ENCODE measurements around the gene FXYD1. TPM values are rescaled to one million over a fixed set of nuclear protein-coding genes. Genes with fewer than 3 reads are reported as not detected.
"Not testable (repeated sequence)": the region's sequence is repeated elsewhere in the genome, so short reads cannot be mapped to it uniquely, and the experiment has no call there.

FXYD1 gene
- total and polyA plus RNA-seq, 3 experiments from 2014 or later: 0.79 TPM; not detected in 2

DNA sequence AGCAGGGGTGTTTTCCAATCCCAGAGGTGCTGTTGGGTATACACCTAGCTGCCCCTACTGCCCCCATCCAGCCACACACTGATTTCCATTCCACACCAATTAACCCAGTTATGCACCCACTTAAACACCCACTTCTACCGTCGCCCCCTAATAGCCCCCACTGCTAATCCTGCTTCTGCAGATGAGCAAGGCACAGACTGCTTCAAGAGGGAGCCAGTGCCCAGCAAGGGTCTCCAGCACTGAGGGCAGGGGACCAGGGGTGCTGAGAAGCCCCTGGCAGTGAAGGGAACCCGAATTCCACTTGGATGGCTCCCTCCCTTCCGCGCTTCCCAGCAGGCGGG is 5.6 kb downstream of the FXYD1 start:
- peaks cover 3 to 10% of the 10 kb centered on the region in 2 donors for H3K27me3 Mint-ChIP-seq
- peak overlapping the region in 6 of 7 donors; percentile 13 to 80 (median 70) for H3K4me3 Mint-ChIP-seq
- DNase-seq: no peak
- H3K36me3 Mint-ChIP-seq: no peaks in the 10 kb centered on the region
- Histone ChIP-seq H3K4me3 (ENCODE audit: low read length) (no peak overlapping the region), H3K9me3 (ENCODE audit: low read length) (no peaks in the 10 kb centered on the region), H3K27ac (ENCODE audit: low read depth, low read length) (no peak overlapping the region), H3K27me3 (ENCODE audit: insufficient read depth, low read length, poor library complexity, severe bottlenecking) (no peaks in the 10 kb centered on the region), H3K36me3 (ENCODE audit: insufficient read depth, low read length) (no peaks in the 10 kb centered on the region), H3K4me1 (ENCODE audit: insufficient read depth, low read length) (peaks cover 40% of the 10 kb centered on the region)
- CTCF ChIA-PET: interaction anchor here (1.1 to 1.5 kb wide), 2 partner anchors 9 to 10 kb away, joined by 3 to 5 read pairs; partner anchors contain the start of gene FXYD5
- no peaks in the 10 kb centered on the region for H3K9me3 Mint-ChIP-seq
- POLR2A ChIA-PET: interaction anchor here (0.8 kb wide), 1 partner anchor 70 kb away, joined by 3 read pairs; no protein-coding TSS in a partner anchor
- peak overlapping the region in 5 of 8 donors; percentile 1 to 89 (median 29) for H3K27ac Mint-ChIP-seq
- peaks cover 33 to 52% (median 40%) of the 10 kb centered on the region in 3 donors for H3K4me1 Mint-ChIP-seq

DNA sequence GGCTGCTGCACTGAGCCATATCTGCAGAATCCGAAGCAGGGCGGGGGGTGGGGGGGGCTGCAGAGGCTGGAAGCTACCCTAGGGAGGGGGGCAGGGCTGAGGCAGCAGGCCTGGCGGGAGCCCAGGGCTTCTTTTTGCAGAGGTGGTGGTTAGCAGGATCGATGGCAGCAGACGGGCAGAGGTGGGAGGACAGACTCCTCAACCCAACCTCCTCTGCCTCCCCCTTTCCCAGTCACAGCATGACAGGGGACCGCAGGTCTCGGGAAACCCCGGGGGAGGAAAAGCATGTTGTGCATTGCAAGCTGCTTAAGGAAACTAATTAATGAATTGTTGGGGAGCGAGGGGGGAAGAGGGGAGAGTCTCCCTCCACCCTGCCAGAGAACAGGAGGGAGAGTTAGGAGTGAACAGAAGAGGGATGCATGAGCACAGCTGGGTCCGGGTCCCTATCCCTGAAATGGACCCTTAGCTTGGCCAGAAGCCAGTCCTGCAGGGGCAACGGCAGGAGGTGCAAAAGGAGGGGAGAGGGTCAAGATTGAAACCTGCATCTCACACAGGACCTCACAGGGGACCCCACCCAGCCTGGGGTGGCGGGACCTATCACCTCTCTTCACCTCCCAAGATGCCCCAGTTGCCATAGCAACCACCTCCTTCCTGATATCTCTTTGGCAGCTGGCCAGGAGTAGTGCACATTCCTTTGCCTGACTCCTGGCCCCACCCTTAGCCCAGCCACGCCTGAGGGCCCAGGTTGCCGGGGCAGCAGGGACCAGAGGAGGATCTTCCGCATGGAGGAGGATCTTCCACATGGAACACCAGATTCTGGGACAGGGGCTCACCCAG is 6.2 kb downstream of the FXYD1 start:
- Histone ChIP-seq H3K4me1 (ENCODE audit: insufficient read depth, low read length) (peaks cover 40% of the 10 kb centered on the region), H3K27ac (ENCODE audit: low read depth, low read length) (no peak overlapping the region), H3K36me3 (ENCODE audit: insufficient read depth, low read length) (no peaks in the 10 kb centered on the region), H3K27me3 (ENCODE audit: insufficient read depth, low read length, poor library complexity, severe bottlenecking) (no peaks in the 10 kb centered on the region), H3K4me3 (ENCODE audit: low read length) (no peak overlapping the region), H3K9me3 (ENCODE audit: low read length) (no peaks in the 10 kb centered on the region)
- peak in 4 of 5 donors; percentile 20 to 66 (median 34) for DNase-seq
- H3K27ac Mint-ChIP-seq: peak overlapping the region; percentile 17 to 73 (median 48)
- peaks cover 3 to 10% of the 10 kb centered on the region in 2 donors for H3K27me3 Mint-ChIP-seq
- POLR2A ChIA-PET: interaction anchor here (0.6 kb wide), 1 partner anchor 779 kb away, joined by 3 read pairs; no protein-coding TSS in a partner anchor
- CTCF ChIA-PET: interaction anchor here (1.1 to 1.7 kb wide), 4 partner anchors 9 to 92 kb away, joined by 3 to 5 read pairs (median 4); partner anchors contain the start of gene FXYD5
- H3K4me1 Mint-ChIP-seq: peaks cover 33 to 52% (median 40%) of the 10 kb centered on the region in 3 donors
- peak overlapping the region in 3 of 7 donors; percentile 6 to 39 (median 13) for H3K4me3 Mint-ChIP-seq
- no peaks in the 10 kb centered on the region for H3K9me3 Mint-ChIP-seq
- H3K36me3 Mint-ChIP-seq: no peaks in the 10 kb centered on the region

DNA sequence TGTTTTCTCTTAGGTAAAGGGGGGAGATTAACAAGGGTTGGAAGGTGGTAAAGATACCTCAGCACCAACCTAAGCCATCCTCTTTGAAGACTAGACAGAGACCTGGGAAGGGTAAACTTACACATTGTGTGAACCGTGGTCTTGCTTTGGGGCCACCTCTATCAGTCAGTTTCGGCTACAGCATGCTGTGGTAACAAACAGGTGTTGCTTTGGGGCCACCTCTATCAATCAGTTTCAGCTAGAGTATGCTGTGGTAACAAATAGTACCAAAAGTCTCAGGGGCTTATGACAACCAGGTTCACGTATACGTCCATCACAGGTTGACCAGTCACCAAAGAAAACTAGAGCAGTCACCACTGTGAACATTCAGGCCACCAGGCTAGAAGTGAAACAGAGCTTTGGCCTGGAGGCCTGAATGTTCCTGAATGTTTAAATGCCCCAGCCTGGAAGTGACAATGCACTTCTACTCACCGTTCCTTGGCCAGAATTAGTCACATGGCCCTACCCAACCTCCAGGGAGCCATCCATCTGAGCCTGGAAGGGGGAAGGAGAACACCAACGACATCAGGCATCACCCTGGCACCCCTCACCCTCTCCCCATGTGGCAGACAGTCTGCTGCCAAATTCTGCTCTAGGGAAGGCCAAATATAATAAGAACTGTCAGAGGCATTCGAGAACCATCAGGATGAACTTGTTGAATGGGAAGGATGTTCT is 8.3 kb downstream of the FXYD1 start:
- Histone ChIP-seq H3K9me3 (ENCODE audit: low read length) (no peaks in the 10 kb centered on the region), H3K36me3 (ENCODE audit: insufficient read depth, low read length) (no peaks in the 10 kb centered on the region), H3K27me3 (ENCODE audit: insufficient read depth, low read length, poor library complexity, severe bottlenecking) (no peaks in the 10 kb centered on the region), H3K27ac (ENCODE audit: low read depth, low read length) (no peak overlapping the region), H3K4me3 (ENCODE audit: low read length) (no peak overlapping the region), H3K4me1 (ENCODE audit: insufficient read depth, low read length) (peaks cover 29% of the 10 kb centered on the region)
- peaks cover 22 to 38% (median 26%) of the 10 kb centered on the region in 3 donors for H3K4me1 Mint-ChIP-seq
- H3K36me3 Mint-ChIP-seq: no peaks in the 10 kb centered on the region
- CTCF ChIA-PET: interaction anchor here (1.1 to 1.7 kb wide), 2 partner anchors 65 to 67 kb away, joined by 3 to 4 read pairs; no protein-coding TSS in a partner anchor
- no peak for DNase-seq
- H3K27me3 Mint-ChIP-seq: peaks cover 0 to 3% of the 10 kb centered on the region in 2 donors
- peak overlapping the region in 1 of 7 donors; percentile 56 for H3K4me3 Mint-ChIP-seq
- no peaks in the 10 kb centered on the region for H3K9me3 Mint-ChIP-seq
- POLR2A ChIA-PET: no interaction called here
- peak overlapping the region in 5 of 8 donors; percentile 8 to 51 (median 34) for H3K27ac Mint-ChIP-seq

DNA sequence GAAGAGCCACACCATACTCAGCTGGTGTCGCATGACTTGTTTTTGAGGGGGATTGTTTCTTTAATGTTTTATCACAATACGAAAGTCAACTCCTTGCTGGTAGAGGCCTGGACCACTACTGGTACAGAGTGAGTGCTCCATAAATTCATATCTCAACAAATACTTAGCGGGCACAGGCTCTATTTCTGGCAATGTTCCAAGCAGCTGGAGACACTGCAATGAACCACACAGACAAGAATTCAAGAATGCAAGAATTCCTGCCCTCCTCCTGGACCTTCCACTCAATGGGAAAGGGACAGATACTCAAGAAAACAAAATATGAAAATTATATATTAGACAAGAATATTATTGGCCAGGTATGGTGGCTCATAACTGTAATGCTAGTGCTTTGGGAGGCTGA is 10.8 kb downstream of the FXYD1 start:
- H3K4me1 ChIP-seq (ENCODE audit: insufficient read depth, low read length): peaks cover 19% of the 10 kb centered on the region
- ChIA-PET POLR2A (no interaction called here), CTCF (interaction anchor here (1.0 kb wide), 1 partner anchor 120 kb away, joined by 3 read pairs; the partner anchor contains the start of gene USF2)
- H3K9me3 Mint-ChIP-seq: no peaks in the 10 kb centered on the region
- H3K36me3 Mint-ChIP-seq: peaks cover 0 to 4% (median 0%) of the 10 kb centered on the region in 3 donors
- no peak overlapping the region for H3K4me3 ChIP-seq (ENCODE audit: low read length)
- peaks cover 16 to 24% (median 22%) of the 10 kb centered on the region in 3 donors for H3K4me1 Mint-ChIP-seq
- no peaks in the 10 kb centered on the region for H3K9me3 ChIP-seq (ENCODE audit: low read length)
- DNase-seq: no peak
- H3K36me3 ChIP-seq (ENCODE audit: insufficient read depth, low read length): no peaks in the 10 kb centered on the region
- H3K27ac Mint-ChIP-seq: peak overlapping the region in 2 of 8 donors; percentile 38 to 61
- H3K4me3 Mint-ChIP-seq: peak overlapping the region in 1 of 7 donors; percentile 23
- no peaks in the 10 kb centered on the region for H3K27me3 Mint-ChIP-seq
- no peak overlapping the region for H3K27ac ChIP-seq (ENCODE audit: low read depth, low read length)
- H3K27me3 ChIP-seq (ENCODE audit: insufficient read depth, low read length, poor library complexity, severe bottlenecking): no peaks in the 10 kb centered on the region

DNA sequence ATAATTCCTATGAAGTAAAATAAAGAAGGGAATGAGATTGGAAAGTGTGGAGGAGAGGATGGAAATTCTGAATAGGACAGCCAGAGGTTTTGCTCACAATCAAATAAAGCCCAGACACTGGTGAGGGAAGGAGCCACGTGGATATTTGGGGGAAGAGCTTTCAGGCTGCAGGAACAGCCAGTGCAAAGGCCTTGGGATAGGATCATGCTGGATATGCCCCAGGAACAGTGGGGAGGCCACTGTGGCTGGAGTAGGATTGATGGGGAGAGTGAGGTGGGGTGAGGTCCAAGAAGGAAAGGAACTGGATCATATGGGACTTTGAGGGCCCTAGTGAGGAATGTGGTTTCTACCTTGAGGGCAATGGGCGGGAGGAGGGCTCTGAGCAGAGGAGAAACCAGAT is 11.8 kb downstream of the FXYD1 start:
- no peaks in the 10 kb centered on the region for H3K27me3 ChIP-seq (ENCODE audit: insufficient read depth, low read length, poor library complexity, severe bottlenecking)
- H3K9me3 ChIP-seq (ENCODE audit: low read length): no peaks in the 10 kb centered on the region
- Mint-ChIP-seq H3K27ac (peak overlapping the region in 5 of 8 donors; percentile 2 to 78 (median 38)), H3K4me1 (peaks cover 11 to 17% (median 13%) of the 10 kb centered on the region in 3 donors), H3K27me3 (no peaks in the 10 kb centered on the region), H3K9me3 (no peaks in the 10 kb centered on the region), H3K4me3 (peak overlapping the region in 2 of 7 donors; percentile 33 to 78), H3K36me3 (peaks cover 0 to 14% (median 0%) of the 10 kb centered on the region in 3 donors)
- no peak for DNase-seq
- ChIA-PET CTCF (interaction anchor here (1.0 kb wide), 1 partner anchor 119 kb away, joined by 3 read pairs; the partner anchor contains the start of gene USF2), POLR2A (no interaction called here)
- H3K4me3 ChIP-seq (ENCODE audit: low read length): no peak overlapping the region
- H3K4me1 ChIP-seq (ENCODE audit: insufficient read depth, low read length): peaks cover 11% of the 10 kb centered on the region
- no peaks in the 10 kb centered on the region for H3K36me3 ChIP-seq (ENCODE audit: insufficient read depth, low read length)
- H3K27ac ChIP-seq (ENCODE audit: low read depth, low read length): no peak overlapping the region

DNA sequence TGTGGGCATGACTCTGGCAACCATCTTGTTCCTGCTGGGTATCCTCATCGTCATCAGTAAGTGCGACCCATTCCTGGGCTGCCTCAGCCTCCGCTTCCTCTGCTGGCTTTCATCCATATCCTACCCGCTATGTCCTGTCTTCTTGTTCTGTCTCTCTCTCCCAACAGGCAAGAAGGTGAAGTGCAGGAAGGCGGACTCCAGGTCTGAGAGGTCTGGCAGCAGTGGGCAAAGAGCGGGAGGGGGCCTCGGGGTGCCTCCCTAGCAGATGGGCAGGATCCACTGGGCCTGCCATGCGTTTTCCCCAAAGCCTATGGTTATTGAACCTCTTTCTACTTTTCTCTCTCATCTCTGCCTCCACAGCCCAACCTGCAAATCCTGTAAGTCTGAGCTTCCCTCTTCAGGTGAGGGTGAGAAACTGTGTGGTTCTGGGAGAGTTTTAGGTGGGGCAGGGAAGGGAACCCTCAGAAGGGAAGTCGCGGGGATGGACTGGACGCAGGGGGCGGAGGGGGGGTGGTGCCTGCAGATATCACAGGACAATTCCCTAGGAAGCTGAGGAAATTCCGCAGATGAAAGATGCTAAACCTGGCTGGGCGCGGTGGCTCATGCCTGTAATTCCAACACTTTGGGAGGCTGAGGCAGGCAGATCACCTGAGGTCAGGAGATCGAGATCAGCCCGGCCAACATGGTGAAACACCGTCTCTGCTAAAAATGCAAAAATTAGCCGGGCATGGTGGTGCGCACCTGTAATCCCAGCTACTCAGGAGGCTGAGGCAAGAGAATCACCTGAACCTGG is 12.8 kb downstream of the FXYD1 start:
- POLR2A ChIA-PET: interaction anchor here (4.9 kb wide), 1 partner anchor 9 kb away, joined by 34 read pairs; the partner anchor contains the start of gene FXYD7
- DNase-seq: no peak
- peak overlapping the region in 2 of 8 donors; percentile 16 to 83 for H3K27ac Mint-ChIP-seq
- Histone ChIP-seq H3K4me3 (ENCODE audit: low read length) (no peak overlapping the region), H3K4me1 (ENCODE audit: insufficient read depth, low read length) (peaks cover 20% of the 10 kb centered on the region), H3K27me3 (ENCODE audit: insufficient read depth, low read length, poor library complexity, severe bottlenecking) (no peaks in the 10 kb centered on the region), H3K9me3 (ENCODE audit: low read length) (no peaks in the 10 kb centered on the region), H3K27ac (ENCODE audit: low read depth, low read length) (no peak overlapping the region), H3K36me3 (ENCODE audit: insufficient read depth, low read length) (no peaks in the 10 kb centered on the region)
- CTCF ChIA-PET: interaction anchor here (4.0 kb wide), 1 partner anchor 10 kb away, joined by 29 read pairs; no protein-coding TSS in a partner anchor
- H3K36me3 Mint-ChIP-seq: peaks cover 0 to 24% (median 3%) of the 10 kb centered on the region in 3 donors
- H3K4me1 Mint-ChIP-seq: peaks cover 20 to 24% (median 21%) of the 10 kb centered on the region in 3 donors
- H3K27me3 Mint-ChIP-seq: no peaks in the 10 kb centered on the region
- peak overlapping the region in 3 of 7 donors; percentile 43 to 76 (median 60) for H3K4me3 Mint-ChIP-seq
- no peaks in the 10 kb centered on the region for H3K9me3 Mint-ChIP-seq

DNA sequence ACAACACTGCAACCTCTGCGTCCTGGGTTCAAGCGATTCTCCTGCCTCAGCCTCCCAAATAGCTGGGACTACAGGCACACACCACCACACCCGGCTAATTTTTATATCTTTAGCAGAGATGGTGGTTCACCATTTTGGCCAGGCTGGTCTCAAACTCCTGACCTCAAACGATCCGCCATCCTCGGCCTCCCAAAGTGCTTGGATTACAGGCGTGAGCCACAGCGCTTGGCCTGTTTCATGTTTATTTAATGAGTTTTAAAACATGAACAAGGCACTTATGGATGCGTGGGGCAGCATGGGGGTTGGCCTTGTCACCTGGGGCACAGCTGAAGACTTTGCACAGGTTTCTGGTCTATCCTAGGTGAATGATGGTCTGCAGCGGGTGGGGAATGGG is 14.5 kb downstream of the FXYD1 start:
- Histone ChIP-seq H3K36me3 (ENCODE audit: insufficient read depth, low read length) (peaks cover 14% of the 10 kb centered on the region), H3K4me3 (ENCODE audit: low read length) (peak overlapping the region; percentile 92), H3K4me1 (ENCODE audit: insufficient read depth, low read length) (peaks cover 34% of the 10 kb centered on the region)
- ChIA-PET CTCF (interaction anchor here (0.8 to 4.0 kb wide), 18 partner anchors 8 to 139 kb away, joined by 3 to 29 read pairs (median 4); partner anchors contain the start of gene FXYD3), POLR2A (interaction anchor here (2.7 to 4.9 kb wide), 2 partner anchors 11 to 58 kb away, joined by 28 to 34 read pairs; partner anchors contain the start of gene FXYD7)
- not testable (repeated sequence) for H3K27ac ChIP-seq (ENCODE audit: low read depth, low read length); H3K9me3 Mint-ChIP-seq; DNase-seq; H3K9me3 ChIP-seq (ENCODE audit: low read length); H3K27me3 Mint-ChIP-seq; H3K27me3 ChIP-seq (ENCODE audit: insufficient read depth, low read length, poor library complexity, severe bottlenecking)
- Mint-ChIP-seq H3K4me1 (peaks cover 35 to 38% (median 37%) of the 10 kb centered on the region in 3 donors), H3K36me3 (peaks cover 6 to 41% (median 6%) of the 10 kb centered on the region in 3 donors), H3K4me3 (peak overlapping the region; percentile 70 to 100 (median 99)), H3K27ac (peak overlapping the region in 6 of 8 donors; percentile 17 to 99 (median 70))

All from CD8-positive, alpha-beta memory T cell (primary cell).